ENCODE results near the gene PSMB10. TPM values are rescaled to one million over a fixed set of nuclear protein-coding genes. Genes with fewer than 3 reads are reported as not detected.
"Not testable (repeated sequence)": the region's sequence is repeated elsewhere in the genome, so short reads cannot be mapped to it uniquely, and the experiment has no call there.

PSMB10 gene
- 21.7 TPM for total RNA-seq

DNA sequence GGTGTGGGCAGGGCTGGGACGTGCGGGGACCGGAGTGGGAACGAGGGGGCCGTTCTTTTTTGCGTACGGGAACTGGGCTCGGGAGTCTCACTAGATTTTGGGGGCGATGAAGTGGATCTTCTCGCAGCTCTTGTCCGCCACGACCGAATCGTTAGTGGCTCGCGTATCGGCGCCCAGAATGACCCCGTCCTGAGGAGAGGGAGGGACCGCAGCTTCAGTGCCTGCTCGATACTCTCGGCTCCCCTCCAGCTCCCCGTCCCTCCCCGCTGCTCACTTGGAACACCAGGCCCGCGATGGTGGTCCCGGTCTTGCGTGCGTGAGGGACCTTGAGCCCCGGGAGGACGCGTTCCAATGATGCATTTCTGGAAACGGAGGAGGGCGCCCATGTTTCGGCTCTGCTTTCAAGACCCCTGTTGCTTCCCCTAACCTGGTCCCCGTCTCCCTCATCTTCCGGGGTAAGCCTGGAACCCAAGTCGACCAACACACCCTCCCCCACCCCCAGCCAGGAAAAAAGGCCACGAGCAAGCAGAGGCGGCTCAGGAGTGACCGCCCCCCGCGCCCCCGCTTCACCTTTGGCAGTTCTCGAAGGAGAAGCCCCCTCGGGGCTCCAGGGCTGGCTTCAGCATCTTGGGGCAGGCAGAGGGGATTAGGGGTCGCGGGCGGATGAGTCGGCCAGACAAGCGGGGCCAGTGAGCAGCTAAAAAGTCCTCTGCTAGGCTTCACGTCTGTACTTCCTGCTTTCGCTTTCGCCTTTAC is at the start of gene PSMB10:
Gene PSMB10, minus strand, starts transcription at position 727 of the 756 bp plus-strand sequence. Its CDS starts 101 bp downstream, at position 626.
- ATAC-seq, result peak; percentile 36
- peak; percentile 68 for DNase-seq (ENCODE audit: low spot score)

DNA sequence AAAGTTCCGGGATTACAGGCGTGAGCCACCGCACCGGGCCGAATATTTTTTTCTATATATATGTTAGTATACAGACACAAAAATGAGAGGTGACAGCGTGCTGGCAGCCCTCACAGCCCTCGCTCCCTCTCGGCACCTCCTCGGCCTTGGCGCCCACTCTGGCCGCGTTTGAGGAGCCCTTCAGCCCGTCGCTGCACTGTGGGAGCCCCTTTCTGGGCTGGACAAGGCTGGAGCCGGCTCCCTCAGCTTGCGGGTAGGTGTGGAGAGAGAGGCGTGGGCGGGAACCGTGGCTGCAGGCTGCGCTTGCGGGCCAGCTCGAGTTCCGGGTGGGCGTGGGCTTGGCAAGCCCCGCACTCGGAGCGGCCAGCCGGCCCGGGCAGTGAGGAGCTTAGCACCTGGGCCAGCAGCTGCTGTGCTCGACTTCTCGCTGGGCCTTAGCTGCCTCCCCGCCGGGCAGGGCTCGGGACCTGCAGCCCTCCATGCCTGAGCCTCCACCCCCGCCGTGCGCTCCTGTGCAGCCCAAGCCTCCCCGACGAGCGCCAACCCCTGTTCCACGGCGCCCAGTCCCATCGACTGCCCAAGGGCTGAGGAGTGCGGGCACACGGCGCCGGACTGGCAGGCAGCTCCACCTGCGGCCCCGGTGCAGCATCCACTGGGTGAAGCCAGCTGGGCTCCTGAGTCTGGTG is 45.5 kb upstream of the PSMB10 start:
- ATAC-seq, result no peak
- DNase-seq (ENCODE audit: low spot score), result no peak

DNA sequence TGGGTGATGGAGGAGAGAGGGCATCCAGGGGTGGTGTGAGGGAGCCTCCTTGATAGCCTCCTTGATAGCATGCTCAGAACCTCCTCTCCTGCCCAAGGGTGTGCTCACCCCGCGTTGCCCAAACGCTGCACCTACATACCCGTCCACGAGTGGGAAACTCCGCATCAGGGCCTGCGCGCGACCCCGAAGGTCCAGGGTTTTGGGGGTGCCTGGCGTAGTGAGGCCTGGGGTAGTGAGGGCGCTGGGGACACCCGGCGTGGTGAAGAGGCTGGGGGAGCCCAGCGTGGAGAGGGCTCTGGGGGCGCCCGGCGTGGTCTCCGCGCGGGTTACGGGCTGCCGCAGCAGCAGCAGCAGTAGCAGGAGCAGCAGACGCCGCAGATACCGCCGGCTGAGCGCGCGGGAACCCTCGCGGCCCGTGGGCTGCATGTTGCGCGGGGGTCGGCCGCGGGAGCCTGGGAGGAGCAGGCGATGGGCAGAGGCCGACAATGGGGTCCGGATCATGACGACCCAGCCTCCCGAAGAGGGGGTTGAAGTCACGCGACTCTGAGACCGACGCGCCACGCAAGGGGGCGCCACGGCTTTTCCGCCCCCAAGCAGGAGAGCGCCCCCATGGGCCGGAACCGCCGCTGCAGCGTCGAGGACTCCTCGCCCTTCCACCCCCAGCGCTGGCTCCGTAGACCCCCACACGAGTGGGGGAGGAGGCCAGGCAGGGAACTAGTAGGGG is 43.5 kb upstream of the PSMB10 start, which contains the start of gene DPEP3:
Gene DPEP3, minus strand, starts transcription at position 545 of the 724 bp plus-strand sequence. Its CDS starts 119 bp downstream, at position 426.
- no peak for DNase-seq (ENCODE audit: low spot score)
- ATAC-seq, result no peak

DNA sequence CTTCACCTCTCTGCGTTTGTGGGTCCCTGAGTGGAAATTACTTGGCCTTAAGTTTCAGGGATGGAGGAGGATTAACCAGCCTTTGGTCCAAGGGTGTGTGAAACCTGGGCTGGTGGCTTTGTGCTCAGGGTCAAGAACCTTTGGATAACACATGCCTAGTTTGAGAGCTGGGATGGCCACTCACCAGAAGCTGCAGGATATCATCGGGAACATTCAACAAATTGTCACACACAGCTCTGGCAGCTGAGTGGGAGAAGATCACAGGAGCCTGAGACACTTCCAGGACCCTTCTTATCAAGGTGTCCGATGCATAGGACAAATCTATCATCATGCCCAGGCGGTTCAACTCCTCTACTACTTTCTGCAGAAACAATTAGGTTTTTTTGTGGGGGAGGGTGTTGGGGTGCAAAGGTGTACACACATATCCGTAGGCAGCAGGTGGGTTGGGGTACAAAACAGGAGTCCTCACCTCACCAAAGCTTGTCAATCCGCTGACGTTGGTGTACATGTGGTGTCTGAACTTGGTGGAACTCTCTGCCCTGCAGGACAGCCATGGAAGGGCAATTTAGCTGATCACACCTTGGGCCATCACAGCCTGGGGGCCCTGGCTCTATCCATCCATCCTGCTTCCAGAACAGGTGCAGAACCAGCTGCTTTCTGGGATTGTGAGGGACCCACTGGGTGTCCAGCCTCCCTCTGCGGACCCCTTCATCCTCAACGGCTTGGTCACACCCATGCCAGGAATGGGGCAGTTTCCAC is 41.0 kb upstream of the PSMB10 start:
- no peak for DNase-seq (ENCODE audit: low spot score)
- ATAC-seq, result no peak

DNA sequence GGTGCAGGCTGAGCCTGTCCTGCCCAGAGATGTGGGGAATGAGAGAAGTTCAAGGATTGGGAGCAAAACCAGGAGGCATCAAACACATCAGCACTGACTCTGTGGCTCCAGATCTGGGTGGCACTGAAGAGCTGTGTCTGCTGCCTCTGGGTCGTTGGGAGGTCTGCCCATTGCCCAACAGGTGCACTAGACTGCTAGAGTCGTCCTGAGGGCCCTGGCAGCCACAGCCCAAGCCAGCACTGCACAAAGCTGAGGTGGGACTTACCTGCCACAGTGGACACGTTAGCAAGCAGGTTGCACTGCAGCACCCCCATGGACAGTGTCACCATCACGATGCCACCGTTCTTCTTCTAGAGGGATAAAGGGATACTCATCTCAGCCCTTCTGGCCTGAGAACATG is 40.4 kb upstream of the PSMB10 start:
- no peak for ATAC-seq
- no peak for DNase-seq (ENCODE audit: low spot score)

DNA sequence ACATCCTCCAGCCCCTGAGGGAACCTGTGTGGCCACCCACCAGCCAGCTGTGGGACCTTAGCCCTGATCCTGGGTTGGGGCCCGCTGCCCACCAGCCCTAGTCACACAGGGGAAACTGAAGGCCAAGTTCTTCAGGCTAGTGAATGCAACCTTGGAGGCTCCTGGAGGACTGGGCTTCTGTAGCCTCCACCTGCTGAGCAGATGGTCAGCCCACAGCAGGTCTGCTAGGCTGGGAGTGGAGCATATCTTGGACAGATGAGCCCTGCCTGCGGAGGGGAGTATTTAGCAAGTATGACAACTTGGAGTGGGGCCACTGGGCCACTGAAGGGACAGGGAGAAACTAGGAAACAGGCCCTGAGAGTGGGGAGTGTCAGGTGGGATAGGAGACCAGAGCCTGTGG is 39.6 kb upstream of the PSMB10 start:
- DNase-seq (ENCODE audit: low spot score) (no peak), ATAC-seq (no peak)

DNA sequence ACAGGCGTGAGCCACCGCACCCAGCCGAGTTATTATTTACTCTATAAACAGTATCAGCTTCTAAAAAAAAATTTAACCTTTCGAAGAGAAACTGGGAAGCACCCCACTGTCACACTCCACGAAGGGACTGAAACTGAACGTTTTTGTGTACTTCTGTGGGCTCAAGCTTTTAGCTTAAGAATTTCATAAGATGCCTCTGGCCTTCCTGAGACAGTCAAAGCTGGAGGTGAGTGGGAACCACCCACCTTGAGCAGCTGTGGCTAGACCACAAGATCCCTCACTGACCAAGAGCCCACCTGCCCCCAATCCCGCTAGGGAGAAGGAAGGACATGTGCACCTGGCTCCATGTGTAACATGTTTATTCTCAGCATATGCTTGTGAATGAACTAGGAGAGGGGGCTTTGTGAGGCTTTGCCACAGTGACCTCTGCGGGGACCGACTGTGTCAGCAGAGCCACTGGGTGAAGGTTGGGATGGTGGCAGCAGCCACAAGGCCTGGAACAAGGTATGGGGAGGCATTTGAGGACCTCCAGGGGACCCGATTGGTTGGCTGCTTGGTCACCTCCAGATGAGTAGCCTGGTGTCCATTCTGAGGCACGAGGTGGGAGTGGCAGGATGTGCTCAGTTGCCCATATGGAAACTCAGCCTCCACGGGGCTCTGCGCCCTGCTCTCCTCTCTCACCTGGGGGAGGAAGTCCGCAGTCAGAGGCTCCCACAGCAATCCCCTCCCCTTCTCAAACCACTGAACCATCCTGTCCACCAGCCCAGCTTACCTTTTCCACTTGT is 38.9 kb upstream of the PSMB10 start:
- no peak for DNase-seq (ENCODE audit: low spot score)
- no peak for ATAC-seq

DNA sequence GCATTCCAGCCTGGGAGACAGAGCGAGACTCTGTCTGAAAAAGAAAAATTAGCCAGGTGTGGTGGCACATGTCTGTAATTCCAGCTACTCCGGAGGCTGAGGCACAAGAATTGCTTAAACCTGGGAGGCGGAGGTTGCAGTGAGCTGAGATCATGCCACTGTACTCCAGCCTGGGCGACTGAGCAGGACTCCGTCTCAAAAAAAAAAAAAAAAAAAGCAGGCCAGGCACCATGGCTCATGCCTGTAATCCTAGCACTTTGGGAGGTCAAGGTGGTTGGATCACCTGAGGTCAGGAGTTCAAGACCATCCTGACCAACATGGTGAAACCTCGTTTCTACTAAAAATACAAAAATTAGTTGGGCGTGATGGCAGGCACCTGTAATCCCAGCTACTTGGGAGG is 35.6 kb upstream of the PSMB10 start:
- not testable (repeated sequence) for ATAC-seq; DNase-seq (ENCODE audit: low spot score)

- DNase-seq (ENCODE audit: low spot score), result no peak
- no peak for ATAC-seq
Observed at GRCh38 chr16:67971111-67971510, 34.5 kb upstream of the PSMB10 start.

DNA sequence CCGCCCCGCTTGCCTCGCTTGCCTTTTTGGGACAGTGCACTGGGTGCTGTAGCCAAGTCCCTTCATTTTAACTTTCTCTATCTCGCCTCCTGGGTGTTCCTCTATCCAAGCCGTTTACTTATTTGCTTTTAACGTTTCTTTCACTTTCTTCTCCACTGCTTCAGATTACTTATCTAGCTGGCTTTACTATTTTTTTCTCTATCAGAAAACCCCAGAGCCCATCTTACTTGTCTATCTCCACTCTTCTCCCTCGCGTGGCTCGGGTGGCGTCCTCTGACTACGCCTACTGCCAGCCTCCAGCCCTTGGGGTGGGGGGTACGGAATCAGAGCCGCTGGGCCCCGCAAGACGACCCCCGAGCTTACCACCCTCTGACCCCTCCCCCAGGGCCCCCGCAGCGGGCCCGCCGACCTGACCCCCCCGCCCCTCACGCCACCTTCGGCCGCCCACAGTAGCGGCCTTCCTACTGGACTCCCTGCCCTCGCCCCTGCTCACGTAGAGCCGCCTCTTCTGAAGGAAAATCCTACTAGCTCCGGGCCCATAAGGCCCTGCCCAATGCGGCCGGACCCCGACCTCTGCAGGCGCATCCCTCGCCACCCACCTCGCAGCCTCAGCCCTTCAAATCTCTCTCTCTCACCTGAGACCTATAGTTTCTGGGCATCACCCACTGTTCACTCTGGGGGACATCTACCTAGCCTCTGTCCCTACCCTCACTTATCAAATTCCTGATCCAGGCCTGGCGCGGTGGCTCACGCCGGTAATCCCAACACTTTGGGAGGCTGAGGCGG is 32.8 kb upstream of the PSMB10 start:
- DNase-seq (ENCODE audit: low spot score) (no peak), ATAC-seq (peak; percentile 25)

DNA sequence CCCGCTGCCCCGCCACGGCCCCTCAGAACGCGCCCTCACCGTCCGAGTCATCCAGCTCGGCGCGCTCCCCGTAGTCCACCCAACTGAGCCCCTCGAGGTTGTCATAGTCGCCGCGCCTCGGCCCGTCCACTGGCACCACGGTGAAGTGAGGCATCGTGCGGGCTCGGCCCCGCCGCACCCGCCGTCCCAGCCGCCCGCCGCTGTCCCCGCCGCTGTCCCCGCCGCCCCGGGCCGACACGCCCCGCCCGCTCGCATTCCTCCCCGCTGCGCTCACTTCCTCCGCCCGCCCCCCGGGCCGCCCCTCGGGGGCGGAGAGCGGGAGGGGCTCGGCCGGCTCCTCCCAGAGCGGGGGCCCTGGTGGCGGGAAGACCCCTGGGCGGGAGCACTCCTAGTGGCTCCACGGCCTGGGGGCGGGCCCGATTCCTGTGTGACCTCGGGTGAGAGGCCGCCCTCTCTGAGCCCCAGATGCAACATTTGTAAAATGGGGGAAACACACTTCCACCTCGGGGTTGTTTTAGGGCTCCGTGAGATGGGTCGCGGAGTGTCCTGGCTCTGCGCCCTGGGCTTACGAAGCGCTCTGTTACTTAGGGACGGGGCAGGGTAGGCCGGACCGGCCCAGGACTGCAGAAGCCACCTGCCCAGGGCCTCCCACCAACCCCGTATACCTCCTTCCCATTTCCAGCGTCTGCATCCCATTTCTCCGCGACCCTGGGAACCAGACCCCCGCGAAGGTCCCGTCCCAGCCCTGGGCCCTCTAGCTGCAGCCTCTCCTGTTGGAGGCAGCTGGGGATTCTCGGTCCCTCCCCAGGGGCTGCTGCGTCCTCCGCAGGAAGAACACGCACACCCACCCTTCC is 32.0 kb upstream of the PSMB10 start, which contains the start of gene SLC12A4:
Gene SLC12A4, minus strand, starts transcription at position 238 of the 854 bp plus-strand sequence. Its CDS starts 84 bp downstream, at position 154.
- DNase-seq (ENCODE audit: low spot score) (peak; percentile 85), ATAC-seq (peak; percentile 95)

- ATAC-seq (peak; percentile 47), DNase-seq (ENCODE audit: low spot score) (no peak)
Observed at GRCh38 chr16:67967958-67968399, 31.3 kb upstream of the PSMB10 start.

DNA sequence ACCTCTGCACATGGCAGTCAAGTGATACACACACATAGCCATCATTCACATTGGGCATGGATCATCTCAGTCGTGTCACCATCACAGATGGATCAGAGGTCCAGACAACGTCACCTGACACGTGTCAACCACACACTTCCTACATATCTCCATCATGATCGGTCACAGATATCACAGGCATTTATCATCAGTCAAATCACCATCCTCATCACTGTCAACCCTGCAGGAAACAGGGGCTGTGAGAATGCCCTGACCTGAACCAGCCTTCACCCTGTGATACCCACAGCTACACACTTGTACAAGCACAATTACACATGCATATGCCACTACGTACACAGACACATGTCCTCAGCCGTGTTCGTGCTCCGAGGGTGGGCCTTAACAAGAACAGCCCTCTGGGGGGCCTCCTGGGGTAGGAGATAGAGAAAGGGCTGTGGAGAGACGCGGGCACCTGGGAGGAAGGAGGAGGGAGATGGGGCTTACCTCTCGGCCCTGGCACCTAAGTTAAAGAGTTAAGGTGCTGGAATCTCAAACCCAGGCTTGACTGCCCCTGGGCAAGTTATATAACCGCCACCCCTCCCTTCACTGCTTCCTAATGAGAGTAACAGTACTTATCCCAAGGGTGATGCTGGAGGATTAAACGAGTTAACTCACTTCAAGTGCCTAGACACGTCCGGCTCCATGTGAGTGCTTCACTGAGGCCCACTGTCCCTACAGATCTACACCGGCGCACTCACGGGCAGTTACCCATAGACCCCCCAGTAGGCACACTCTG is 30.7 kb upstream of the PSMB10 start:
- DNase-seq (ENCODE audit: low spot score), result no peak
- no peak for ATAC-seq

DNA sequence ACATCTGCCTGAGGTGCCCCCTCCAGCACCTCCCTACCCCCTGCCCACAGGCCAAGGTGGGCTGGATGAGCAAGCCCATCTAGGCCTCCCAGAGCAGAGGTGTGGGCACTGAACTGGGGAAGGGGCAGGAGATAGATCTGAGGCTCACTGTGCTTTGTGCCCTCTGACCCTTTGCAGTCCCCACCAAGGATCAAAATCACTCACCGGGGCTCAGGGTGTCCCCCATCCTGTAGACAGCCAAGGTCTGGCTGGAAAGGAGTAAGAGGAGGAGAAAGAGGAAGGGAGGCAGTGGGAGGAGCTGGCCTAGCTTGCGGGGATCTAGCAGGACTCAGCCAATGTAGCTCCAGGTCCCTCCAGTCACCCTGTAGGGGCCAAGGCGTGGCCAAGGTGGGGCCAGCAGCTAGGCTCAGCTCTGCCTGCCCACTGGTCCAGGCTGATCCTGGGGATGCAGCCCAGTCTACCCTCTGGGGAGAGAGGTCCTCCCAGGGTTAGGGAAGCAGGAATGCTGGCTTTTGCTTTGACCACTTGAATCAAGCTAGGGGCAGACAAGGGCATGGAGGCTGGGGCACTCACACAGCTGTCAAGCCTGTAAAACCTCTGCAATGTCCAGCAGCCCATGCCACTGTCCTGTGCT is 30.0 kb upstream of the PSMB10 start:
- ATAC-seq (no peak), DNase-seq (ENCODE audit: low spot score) (no peak)

DNA sequence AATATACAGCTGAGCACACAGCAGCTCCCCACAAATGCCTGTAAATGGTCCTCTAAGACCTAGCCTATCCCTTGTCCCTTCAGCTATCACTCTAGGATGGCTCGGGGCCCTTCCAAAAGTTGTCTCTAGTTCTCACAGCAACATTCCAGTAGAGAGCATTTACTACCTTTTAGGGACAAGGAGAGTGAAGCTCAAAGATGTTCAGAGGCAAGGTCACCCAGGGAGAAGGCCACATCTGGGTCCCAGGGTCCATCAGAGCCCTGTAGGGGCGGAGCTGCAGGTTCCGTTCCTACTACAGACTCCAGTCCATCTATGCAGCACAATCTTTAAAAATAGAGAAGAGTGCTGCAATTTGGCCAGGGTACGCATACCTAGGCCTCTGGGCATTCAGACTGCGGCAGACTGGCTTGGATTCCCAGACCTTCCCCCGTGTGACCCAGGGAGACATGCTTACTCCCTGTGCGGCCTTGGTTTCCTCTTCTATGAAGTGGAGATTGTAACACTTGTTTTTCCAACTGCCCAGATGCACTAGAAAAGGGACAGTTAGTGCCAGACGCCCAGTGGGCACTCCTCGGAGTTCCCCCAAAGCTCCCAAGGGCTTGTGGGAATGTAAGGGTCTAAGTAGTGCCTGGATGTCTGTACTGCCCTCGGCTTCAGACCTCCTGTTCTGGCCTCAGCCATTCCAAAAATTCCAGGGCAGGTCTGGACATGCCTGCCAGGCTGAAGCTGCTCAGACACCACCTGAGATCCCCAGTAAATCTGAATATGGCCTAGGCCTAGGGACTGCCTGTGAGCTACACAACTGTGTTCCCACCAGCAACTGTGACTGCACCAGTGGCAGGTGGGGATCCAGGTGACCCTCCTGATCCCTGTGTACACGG is 29.3 kb upstream of the PSMB10 start:
- DNase-seq (ENCODE audit: low spot score) (no peak), ATAC-seq (no peak)

Measured in left lobe of liver (tissue), 2 donors.